ENCODE measurements around the gene LRRC55.

- TF ChIP-seq CTCF (IDR thresholded peaks at IDR 0.05): no peak
- TF ChIP-seq POLR2A (IDR thresholded peaks at IDR 0.05): no peak
These were observed 59.0 kb downstream of the LRRC55 start for GRCh38 chr11:57240757-57241156.
